GM21423 (cell line): Measurements from ENCODE around the gene HSPG2.
A peak's percentile ranks its signal among the peaks of the same experiment; 100 is the strongest.
"Not testable (repeated sequence)": the region's sequence is repeated elsewhere in the genome, so short reads cannot be mapped to it uniquely, and the experiment has no call there.

Experiments
- ATAC-seq: cut with Tn5 transposase; IDR thresholded peaks from one replicate; pipeline ENCODE4 v1.9.1; 2021; ENCODE audit warnings: mild to moderate bottlenecking, moderate library complexity; ENCODE audit not compliant: unreplicated experiment

Gene HSPG2

DNA sequence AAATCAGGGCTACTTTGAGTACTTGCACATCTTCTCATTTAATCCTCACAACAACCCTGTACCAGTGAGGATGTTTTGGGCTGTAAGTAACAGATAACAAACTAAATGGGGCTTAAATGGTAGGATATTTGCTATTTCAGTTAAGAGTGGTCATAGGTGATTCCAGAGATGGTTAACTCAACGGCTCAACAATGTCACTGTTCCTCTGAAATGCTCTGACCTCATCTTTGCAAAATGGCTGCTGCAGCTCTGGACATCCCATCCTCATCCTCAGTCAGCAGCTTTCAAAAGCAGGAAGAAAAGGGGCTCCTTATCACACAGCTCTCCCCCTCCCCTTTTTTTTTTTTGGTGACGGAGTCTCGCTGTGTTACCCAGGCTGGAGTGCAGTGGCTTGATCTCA, 123.6 kb downstream of the HSPG2 start:
- ATAC-seq, result no peak

DNA sequence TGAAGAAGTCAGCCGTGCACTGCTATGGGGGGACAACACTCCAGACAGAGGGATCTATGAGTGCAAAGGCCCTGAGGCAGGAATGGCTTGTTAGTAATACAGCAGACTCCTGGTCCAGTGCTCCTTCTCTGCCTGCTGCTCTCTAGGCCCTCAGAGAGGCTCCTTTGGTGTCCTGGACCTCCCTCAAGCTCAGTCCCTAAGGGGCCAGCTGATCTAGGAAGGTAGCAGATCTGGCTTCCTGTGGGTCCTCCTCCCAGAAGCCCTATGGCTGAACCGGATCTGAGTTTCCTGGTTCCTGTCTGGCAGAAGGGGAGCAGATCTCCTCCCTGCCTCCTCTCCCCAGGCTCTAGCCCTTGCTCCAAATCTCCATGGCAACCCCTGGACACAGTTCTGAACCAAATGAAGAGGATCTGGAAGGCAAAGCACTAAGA, 125.2 kb downstream of the HSPG2 start, which contains the start of gene LDLRAD2:
TSS of gene LDLRAD2 (plus strand) at position 391 of the 431 bp plus-strand sequence. CDS start 187 bp downstream, outside the sequence.
- ATAC-seq, result no peak

DNA sequence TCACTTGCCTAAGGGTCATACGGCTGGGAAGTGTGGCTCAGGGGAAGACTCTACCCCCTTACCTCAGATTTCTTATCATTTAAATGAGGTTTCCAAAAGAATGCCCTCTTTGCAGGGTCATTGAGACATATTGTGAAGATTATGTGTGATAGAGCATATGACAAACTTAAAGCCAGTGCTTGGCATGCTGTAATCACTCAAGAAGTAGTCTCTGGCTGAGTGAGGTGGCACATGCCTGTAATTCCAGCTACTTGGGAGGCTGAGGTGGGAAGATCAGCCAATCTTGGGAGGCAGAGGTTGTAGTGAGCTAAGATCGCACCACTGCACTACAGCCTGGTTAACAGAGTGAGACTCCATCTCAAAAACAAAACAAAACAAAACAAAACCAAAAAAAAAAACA, 132.6 kb downstream of the HSPG2 start:
- no peak for ATAC-seq

DNA sequence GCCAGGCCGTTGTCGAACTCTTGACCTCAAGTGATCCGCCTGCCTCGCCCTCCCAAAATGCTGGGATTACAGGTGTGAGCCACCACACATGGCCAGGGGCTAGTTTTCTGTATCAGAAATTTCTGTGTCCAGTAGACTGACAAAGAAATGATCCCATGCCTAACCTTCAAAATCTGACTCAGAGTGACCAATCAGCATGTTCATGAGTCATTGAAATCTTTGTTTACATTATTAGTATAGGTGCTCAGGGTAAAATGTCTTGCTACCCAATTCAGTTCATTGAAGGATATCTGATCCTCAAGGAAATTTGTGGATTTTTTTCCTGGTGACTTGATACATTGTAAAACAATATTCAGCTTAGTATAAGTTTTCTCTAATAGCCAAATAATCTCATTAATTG, 136.0 kb downstream of the HSPG2 start:
- no peak for ATAC-seq

DNA sequence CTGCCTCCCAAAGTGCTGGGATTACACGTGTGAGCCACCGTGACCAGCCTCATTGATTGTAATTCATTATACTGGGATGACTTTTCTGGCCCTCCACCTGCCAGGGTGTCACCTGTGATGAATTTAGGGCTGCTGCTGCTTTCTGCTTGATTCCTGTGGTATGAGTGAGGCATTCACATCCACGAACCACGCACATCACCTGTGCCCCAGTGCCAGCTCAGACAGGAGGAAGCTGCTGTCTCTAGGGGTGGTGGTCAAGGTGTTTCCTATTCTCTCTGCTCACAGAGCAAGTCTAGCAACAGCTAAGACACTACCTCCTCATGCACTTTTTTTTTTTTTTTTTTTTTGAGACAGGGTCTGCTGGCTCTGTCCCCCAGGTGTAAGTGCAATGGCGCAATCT, 137.4 kb downstream of the HSPG2 start:
- ATAC-seq, result no peak

DNA sequence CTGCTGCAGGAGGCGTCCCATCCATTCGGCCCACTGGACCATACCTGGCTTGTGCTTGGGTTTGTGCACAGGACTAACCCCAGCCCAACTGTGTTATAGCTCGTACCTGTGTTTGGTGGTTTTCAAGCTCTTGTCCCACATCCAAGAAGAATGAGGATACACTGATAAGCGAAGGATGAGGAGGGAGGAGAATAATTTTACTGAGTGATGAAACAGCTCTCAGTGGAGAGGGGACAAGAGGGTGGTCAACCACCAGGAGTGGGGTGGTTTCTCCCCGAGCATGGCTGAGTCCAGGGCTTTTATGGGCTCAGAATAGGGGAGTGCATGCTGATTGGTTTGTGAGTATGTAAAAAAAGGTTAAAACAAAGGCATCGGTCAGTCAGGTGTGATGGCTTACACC, 142.0 kb downstream of the HSPG2 start:
- ATAC-seq, result no peak

DNA sequence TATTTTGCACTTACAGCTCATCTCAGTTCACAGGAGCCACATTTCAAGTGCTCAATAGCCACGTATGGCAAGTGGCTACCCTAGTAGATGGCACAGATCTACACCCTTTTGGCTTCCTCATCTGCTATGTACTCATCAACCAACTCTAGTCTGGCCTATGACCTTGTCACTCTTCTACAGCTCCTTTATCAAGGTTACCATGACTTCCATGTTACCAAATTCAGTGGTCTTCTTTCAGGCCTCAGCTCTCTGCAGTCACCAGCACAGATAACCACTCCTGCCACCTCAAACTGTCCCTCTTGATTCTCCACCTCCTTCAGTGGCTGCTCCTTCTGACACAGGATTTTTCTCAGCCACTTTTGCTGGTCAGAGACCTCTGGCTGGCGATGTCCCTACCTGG, 142.5 kb downstream of the HSPG2 start:
- ATAC-seq, result no peak

DNA sequence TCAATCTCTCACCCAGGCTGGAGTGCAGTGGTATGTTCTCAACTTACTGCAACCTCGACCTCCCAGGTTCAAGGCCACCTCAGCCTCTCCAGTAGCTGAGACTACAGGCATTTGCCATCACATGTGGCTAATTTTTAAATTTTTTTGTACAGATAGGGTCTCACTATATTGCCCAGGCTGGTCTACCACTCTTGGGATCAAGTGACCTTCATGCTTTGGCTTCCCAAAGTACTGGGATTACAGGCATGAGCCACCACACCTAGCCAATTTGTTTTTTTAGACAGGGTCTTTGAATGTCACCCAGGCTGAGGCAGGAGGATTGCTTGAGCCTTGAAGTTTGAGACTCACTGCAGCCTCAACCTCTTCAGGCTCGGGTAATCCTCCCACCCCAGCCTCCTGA, 144.0 kb downstream of the HSPG2 start:
- ATAC-seq, result no peak

DNA sequence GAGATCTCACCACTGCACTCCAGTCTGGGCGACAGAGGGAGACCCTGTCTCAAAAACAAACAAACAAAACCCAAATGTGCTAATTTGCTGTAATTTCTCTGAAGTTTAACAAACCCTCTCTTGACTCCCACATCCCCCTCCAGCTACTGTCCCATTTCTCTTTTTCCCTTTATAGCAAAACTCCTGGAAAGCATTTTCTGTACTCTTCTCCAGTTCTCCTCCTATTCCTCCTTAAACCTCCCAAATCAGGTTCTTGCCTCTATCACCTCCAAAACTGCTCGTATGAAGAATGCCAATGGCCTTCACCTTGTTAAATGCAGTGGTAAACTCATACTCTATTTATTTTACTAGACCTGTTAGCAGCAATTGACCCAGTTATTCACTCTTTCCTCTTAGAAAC, 150.5 kb downstream of the HSPG2 start:
- no peak for ATAC-seq

DNA sequence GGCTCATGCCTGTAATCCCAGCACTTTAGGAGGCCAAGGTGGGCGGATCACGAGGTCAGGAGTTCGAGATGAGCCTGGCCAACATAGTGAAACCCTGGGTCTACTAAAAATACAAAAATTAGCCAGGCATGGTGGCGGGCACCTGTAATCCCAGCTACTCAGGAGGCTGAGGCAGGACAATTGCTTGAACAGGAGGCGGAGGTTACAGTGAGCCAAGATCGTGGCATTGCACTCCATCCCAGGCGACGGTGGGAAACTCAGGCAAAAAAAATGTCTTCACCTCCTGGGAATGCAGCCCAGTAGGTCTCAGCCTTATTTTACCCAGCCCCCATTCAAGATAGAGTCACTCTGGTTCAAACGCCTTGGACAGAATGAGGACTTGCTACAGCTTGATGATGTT, 151.3 kb downstream of the HSPG2 start:
- ATAC-seq, result not testable (repeated sequence)

DNA sequence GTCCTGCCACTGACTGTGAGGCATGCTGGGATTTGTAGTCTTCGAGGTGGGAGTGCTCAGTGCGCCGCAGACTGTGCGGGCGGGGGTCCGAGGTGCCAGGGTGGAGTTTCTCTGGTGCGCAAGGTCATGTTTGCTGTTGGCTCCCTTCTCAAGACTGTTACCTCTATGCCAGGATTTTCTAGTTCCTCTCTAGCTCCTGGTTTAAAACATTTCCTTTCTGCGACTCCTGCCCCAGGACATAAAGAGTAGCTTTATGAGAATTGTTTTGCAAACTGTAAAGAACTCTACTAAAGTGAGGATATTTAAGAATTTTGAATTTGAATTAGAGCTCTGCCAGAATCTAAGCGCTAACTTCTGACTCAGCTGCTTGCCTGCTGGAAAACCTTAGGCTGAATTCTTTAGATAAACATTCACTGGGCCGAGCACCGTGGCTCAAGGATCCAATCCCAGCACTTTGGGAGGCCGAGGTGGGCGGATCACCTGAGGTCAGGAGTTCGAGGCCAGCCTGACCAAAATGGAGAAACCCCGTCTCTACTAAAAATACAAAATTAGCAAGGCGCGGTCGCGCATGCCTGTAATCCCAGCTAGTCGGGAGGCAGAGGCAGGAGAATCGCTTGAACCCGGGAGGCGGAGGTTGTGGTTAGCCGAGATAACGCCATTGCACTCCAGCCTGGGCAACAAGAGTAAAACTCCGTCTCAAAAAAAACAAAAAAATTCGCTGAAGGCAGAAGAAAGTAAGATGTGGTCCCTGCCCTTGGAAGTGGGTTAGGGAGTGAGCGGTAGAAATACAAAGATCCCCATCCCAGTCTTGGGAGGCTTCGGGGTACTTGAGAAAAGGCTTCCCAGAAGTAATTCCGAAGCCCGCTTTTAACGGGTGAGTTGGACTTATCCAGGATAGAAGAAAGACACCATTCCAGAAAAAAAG, 153.2 kb downstream of the HSPG2 start:
- ATAC-seq, result no peak

DNA sequence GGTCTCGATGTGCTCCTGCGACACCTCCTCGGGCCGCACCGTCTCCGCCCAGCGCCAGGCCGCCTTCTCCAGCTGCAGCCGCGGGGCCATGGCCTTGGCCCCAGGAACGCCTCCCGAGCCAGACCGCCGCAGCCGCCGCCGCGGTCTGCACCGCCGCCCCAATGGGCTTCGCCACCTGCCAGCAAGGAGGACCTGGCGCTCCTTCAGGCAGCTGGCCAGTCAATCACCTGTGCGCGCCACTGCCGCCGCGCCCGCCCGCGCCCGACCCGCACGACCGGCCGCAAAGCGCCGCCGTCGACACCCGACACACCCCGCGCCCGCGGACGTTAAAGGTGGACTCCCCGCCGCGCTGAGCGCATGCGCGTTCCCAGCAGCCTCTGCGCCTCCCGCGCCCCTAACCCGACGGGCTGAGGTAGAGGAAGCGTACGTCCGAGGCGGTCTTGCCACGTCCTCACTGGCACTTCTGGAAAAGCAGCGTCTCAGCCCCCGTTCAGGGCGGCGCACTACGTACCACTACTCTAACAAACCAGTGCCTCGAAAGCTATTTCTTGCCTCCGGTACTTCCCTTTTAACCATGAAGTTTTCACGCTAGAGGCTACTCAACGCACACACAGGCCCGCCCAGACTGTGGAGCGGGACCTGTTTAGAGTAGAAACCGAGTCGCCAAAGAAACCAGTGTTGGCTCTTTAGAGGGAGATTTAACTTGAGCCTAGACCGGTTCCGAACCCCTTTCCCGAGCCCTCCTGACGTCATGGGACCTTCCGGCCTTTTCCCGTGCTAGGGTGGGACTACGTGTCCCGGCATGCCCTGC, 154.0 kb downstream of the HSPG2 start, which contains the start of gene USP48:
TSS of gene USP48 (minus strand) at position 282 of the 811 bp plus-strand sequence. CDS start at position 90, 192 bp downstream.
- ATAC-seq, result peak; percentile 62

DNA sequence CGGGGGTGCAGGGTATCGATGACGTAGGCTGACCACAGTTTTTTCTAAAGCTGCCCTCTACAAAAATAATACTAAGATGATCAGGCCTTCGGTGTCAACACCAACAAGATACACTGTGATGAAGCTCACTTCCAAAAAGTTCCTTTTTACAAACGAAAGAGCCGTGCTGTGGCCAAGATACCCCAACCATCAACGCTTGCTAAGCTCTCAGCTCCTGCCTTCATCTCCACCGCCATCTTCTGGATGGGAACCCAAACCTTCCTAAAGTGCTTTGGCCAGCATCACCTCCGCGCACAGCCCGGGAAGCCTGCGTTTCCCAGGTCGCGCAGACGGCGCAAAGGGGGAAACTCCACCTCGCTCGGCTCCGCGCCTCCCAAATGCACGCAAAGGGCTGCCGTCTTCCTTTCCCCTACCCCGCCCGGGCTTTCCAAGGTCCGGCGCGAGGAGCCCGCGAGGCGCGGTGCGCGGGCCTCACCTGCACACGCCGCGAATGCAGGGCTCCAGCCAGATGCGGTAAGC, 154.7 kb downstream of the HSPG2 start:
- ATAC-seq, result peak; percentile 23

DNA sequence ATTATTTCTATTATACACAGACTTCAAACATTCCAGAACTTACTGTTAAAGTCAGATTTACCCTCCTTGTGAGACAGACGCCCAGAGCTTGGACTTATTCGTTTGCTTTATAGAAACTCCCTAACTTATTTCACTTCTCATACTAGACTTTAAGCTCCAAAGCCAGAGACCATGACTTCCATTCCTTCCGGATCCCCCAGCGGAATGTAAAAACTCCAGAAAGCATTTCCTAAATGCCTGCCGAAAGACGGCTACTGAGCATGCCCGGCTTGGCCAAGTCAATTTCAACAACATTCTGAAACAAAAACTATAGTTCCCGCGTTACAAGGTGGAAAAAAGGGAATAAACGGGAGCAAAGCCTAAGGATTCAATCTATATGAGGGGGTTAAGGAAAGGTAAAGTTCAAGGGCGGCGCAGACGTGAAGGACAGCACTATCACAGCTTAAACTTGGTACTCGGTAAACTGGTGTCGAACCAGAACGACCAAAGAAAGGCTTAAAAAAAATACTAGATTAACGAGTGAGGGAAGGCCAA, 155.2 kb downstream of the HSPG2 start:
- no peak for ATAC-seq

DNA sequence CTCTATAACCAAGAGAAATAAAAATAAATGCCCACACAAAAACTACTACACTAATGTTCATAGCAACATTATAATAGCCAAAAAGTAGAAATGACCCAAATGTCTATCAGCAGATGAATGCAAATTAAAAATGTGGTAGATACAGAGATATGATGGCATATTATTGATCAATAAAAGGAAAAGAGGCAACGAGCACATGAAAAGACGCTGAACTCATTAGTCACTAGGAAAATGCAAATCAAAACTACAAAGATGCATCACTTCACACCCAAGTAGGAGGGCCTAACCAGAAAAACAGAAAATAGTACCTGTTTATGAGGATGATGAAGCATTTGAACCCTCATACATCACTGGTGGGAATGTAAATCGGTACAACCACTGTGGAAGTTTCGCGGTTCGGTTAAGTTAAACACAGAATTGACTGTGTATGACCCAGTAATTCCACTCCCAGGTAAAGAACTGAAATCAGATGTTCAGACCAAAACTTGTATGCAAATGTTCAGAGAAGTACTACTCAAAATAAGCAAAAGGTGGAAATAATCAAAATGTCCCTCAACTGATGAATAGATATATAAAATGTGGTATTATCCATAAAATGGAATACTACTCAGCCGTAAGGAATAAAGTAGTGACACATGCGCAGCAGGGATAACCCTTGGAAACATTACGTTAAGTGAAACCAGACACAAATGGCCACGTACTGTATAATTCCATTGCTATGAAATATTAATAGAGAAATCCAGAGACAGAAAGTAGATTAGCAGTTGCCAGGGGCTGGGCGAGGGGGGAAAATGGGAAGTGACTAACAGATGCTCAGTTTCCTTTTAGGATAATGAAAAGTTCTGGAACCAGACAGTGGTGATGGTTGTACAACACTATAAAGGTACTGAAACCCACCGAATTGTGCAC, 157.2 kb downstream of the HSPG2 start:
- ATAC-seq, result peak; percentile 29

DNA sequence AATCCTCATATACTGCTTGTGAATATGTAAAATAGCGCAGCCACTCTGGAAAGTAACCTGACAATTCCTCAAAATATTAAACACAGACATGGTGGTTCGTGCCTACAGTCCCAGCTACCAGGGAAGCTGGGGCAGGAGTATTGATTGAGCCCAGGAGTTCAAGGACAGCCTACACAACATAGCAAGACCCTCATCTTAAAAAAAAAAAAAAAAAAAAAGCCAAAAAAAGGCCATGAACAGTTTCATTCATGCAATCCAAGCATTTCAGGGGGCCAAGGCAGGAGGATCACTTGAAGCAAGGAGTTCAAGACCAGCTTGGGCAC, 158.7 kb downstream of the HSPG2 start:
- no peak for ATAC-seq

DNA sequence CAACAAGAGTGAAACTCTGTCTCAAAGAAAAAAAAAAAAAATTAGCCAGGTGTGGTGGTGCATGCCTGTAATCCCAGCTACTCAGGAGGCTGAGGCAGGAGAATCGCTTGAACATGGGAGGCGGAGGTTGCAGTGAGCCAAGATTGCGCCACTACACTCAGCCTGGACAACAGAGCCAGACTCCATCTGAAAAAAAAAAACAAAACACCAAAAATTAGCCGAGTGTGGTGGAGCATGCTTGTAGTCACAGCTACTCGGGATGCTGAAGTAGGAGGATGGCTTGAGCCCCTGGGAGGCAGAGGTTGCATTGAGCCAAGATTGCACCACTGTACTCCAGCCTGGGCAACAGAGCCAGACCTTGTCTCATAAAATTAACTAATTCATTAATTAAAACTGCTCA, 160.2 kb downstream of the HSPG2 start:
- ATAC-seq, result not testable (repeated sequence)

DNA sequence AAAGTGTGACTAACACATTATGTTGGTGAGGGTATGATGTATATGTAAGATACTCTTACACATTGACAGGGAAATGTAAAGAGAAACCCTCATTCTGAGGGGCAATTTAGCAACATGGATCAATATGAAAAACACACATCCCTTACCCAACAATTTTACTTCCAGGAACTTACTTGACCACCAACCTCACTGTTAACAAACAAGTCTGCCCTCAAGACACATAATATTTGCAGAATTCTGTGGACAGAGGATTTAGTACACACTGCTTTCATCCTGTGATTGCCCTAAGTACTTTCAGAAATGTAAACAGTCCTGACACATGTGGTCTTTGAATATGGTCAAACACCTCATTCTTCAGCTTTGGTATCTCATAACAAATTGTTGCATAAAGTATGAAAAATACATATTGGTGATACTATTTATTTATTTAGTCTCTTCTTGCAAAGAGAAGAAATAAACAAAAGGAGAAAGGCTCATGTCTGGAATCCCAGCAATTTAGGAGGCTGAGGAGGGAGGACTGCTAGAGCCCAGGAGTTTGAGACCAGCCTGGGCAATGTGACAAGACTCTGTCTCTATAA, 161.0 kb downstream of the HSPG2 start:
- ATAC-seq, result no peak

DNA sequence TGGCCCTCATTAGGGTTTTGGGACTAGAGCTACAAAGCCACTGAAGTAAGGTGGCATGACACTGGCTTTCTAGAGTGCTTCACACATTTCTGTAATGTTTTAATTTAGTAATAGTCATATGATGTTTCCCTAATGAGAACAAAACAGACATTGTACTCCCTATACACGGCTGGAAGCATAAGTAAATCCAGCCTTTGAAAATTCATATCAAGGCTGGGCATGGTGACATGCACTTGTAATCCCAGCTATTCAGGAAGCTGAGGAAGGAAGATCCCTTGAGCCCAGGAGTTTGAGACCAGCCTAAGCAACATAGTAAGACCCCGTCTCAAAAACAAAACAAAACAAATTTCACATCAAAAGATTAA, 161.6 kb downstream of the HSPG2 start:
- no peak for ATAC-seq
